Endothelial cell (in vitro differentiated cells): ENCODE measurements around the gene IL21. TPM values are rescaled to one million over a fixed set of nuclear protein-coding genes. Genes with fewer than 3 reads are reported as not detected.

Experiments
- DNase-seq: peaks from one replicate; pipeline ENCODE4 v3.0.0; 2021; ENCODE audit warnings: low spot score
- H3K27ac Mint-ChIP-seq: one replicate; pipeline ENCODE4 v1.8.0; 2021; ENCODE audit warnings: mixed read lengths, inconsistent platforms; ENCODE audit not compliant: unreplicated experiment
- H3K27me3 Mint-ChIP-seq: one replicate; pipeline ENCODE4 v1.8.0; 2021; ENCODE audit warnings: mild to moderate bottlenecking, moderate library complexity, mixed read lengths, inconsistent platforms; ENCODE audit not compliant: unreplicated experiment
- H3K36me3 Mint-ChIP-seq: one replicate; pipeline ENCODE4 v1.8.0; 2021; ENCODE audit warnings: mild to moderate bottlenecking, low read depth, mixed read lengths, inconsistent platforms; ENCODE audit not compliant: unreplicated experiment
- H3K4me1 Mint-ChIP-seq: one replicate; pipeline ENCODE4 v1.8.0; 2021; ENCODE audit warnings: mild to moderate bottlenecking, mixed read lengths, inconsistent platforms; ENCODE audit not compliant: unreplicated experiment
- H3K4me3 Mint-ChIP-seq: one replicate; pipeline ENCODE4 v1.8.0; 2021; ENCODE audit warnings: mild to moderate bottlenecking, mixed read lengths, inconsistent platforms; ENCODE audit not compliant: unreplicated experiment
- H3K9me3 Mint-ChIP-seq: one replicate; pipeline ENCODE4 v1.8.0; 2021; ENCODE audit warnings: mixed read lengths, inconsistent platforms; ENCODE audit not compliant: unreplicated experiment
- CTCF ChIP-seq: fragments of 200-600 bp; sonication (generic); IDR thresholded peaks from one replicate; pipeline ENCODE4 v1.5.0; 2021; ENCODE audit warnings: antibody characterized with exemption; ENCODE audit not compliant: unreplicated experiment
- total RNA-seq: library from RNA; stranded (reverse); fragmentation: NEBNext Ultra II Directional; extraction: Animal tissue kit (Norgen Biotek cat#: 25700); gene quantifications from one replicate; pipeline ENCODE4 v1.2.1, GENCODE V29; 2021; ENCODE audit not compliant: unreplicated experiment

IL21 gene
- total RNA-seq, 1 donor from 2014 or later = not detected

DNA sequence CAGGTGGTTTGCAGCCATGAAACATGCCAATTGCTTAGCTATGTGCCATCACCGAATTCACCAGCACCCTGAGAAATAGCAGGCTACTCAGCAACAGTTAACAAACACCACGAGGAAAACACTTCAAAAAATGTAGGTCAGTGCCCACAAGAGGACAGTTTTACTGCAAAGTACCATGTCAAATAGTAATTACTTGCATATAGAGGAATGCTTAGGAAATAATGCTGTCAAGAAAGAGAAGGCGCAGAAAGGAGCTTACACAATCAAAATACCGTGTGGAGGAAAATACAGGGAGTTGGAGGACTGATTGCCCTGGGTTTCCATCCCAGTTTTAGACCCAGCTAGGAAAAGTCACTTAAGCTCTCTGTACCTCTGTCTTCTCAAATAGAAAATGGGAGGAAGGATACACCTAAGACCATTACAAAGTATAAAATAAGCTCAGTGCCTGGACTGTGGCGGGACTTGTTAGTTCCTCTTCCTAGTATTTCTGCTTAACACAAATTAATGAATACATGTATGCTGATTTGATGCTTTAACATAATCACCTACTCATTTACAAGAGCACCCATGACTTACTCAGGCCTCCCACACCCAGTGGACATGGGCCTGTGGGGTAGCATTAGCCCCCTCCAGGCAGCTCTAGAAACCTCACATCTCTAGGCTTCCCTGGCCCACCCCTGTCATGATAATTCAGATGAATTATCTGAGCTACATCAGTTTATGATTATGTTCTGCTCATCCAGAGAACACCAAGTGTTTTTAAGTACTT, 44.5 kb upstream of the IL21 start:
- no peak for TF ChIP-seq CTCF
- no peaks in the 10 kb centered on the region for H3K27me3 Mint-ChIP-seq
- no peaks in the 10 kb centered on the region for H3K36me3 Mint-ChIP-seq
- no peak overlapping the region for H3K27ac Mint-ChIP-seq
- H3K4me1 Mint-ChIP-seq = peaks cover 14% of the 10 kb centered on the region
- no peak for DNase-seq
- no peak overlapping the region for H3K4me3 Mint-ChIP-seq
- no peaks in the 10 kb centered on the region for H3K9me3 Mint-ChIP-seq

DNA sequence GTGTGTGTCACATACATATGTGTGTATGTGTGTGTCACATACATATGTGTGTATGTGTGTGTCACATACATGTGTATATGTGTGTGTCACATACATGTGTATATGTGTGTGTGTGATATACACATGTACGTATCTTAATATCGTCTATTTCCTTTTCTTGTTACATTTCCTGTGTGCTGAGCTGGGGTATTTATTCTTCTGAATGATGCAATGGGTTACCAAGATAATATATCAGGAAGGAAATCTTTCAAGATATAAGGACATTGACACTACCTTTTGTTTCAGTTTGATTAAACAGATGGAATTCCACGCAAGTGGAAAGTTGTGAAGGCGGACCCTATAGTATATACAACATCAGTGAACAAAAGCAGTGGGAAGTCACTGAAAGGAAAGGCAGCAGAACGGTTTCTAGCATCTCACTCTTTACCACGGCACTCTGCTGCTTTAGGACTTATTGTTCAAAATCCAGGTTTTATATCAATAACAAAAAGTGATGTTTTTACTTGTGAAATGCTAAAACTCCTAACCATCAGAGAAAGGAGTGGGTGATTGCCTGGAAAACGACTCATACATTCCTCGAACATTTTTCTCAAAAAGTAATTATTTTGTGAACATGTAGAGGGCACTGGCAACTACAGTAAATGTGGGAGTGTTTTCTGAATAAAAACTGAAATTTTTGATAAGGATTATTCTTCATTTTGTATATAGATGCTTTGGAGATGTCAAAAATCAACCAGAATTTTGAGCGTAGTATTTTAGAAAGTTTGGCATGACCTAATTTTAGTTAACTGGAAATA, 43.1 kb upstream of the IL21 start:
- Mint-ChIP-seq H3K4me3 (no peak overlapping the region), H3K27ac (peak overlapping the region; percentile 45), H3K27me3 (no peaks in the 10 kb centered on the region), H3K4me1 (peaks cover 14% of the 10 kb centered on the region), H3K36me3 (no peaks in the 10 kb centered on the region), H3K9me3 (no peaks in the 10 kb centered on the region)
- TF ChIP-seq CTCF = no peak
- DNase-seq = no peak

DNA sequence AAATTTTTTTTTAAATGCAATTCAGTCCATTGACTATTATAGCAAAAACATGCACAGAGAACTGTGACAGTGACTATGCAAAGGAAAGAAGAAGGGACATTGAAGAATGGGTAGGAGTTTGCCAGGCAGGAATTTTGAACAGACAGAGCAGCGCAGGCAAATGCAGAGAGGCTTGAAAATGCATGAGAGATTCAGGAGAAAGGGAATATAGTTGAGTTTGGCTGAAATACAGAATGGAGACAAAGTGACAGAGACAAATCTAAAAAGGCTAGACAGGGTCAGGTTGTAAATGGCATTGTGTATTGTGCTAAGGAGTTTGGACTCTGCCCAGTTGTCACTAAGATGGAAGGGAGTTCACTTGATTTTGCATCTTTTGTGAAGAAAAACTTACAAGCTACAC, 42.4 kb upstream of the IL21 start:
- Mint-ChIP-seq H3K4me3 (no peak overlapping the region), H3K9me3 (no peaks in the 10 kb centered on the region), H3K27ac (no peak overlapping the region), H3K4me1 (peaks cover 12% of the 10 kb centered on the region), H3K36me3 (no peaks in the 10 kb centered on the region), H3K27me3 (peaks cover under 1% of the 10 kb centered on the region)
- no peak for DNase-seq
- TF ChIP-seq CTCF = no peak

DNA sequence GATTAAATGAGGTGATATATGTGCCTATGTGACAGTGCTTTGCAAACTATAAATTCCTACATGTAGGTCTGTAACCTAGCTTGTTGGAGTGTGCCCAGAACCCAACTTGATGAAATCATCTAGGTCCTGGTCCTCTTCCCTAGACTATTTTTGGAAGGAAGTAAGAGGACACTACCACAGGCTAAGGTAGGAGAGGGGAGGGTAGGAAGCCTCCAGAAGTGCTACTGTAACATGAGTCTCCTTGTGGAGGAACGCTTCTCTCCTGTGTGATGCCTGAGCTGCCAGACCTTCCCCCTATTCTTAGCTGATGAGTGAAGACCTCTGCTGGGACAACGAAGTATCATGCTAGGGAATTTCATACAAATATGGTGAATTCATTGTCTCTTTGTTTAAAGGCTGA, 41.8 kb upstream of the IL21 start:
- no peak overlapping the region for H3K27ac Mint-ChIP-seq
- H3K9me3 Mint-ChIP-seq = no peaks in the 10 kb centered on the region
- H3K36me3 Mint-ChIP-seq = no peaks in the 10 kb centered on the region
- peaks cover 12% of the 10 kb centered on the region for H3K4me1 Mint-ChIP-seq
- TF ChIP-seq CTCF = no peak
- no peak overlapping the region for H3K4me3 Mint-ChIP-seq
- peaks cover 3% of the 10 kb centered on the region for H3K27me3 Mint-ChIP-seq
- no peak for DNase-seq
